ENCODE data around the gene NDUFAF4.

- TF ChIP-seq EZH2 (IDR thresholded peaks at IDR 0.05) (no peak), CTCF (IDR thresholded peaks at IDR 0.05) (no peak), EZH2phosphoT487 (IDR thresholded peaks at IDR 0.05) (no peak)
Observed at GRCh38 chr6:96939007-96939805, 41.5 kb upstream of the NDUFAF4 start.

All from neural progenitor cell (in vitro differentiated cells).